ENCODE measurements around the gene KIZ. TPM values are rescaled to one million over a fixed set of nuclear protein-coding genes. Genes with fewer than 3 reads are reported as not detected.

KIZ gene
- total and polyA plus RNA-seq, 2 of the 4 experiments (the other 2 are of a cell fraction): 9.9 to 14.0 TPM

DNA sequence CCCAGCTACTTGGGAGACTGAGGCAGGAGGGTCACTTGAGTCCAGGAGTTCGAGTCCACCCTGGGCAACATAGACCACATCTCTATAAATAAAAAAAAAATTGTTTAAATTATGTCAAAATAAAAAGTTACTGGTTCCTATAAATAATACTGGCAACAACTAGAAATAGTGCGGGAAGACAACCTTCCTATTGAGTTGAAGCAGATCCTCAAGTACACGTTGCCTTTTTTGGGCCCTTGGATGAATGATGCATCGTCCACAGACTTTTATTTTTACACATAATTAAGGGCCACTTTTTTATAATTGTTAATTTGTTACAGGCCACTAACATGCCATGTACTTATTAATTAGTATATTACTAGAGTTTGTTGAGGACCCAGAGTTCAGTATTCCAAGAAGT, 31.1 kb downstream of the KIZ start:
- BruUV-seq (replicated peaks): no TSS peak

More for the DNA sequence above, 31.1 kb downstream of the KIZ start:
- no peak for DNase-seq
- Histone ChIP-seq H3K4ac (ENCODE audit: low read depth, low read length) (no peak overlapping the region), H2BK5ac (ENCODE audit: low read depth, low read length, poor library complexity, severe bottlenecking) (peak overlapping the region; percentile 38), H2AK5ac (ENCODE audit: low read depth, low read length) (no peak overlapping the region), H3K4me2 (ENCODE audit: low read depth, low read length) (no peak overlapping the region), H3K36me3 (ENCODE audit: control insufficient read depth, insufficient read depth, low read length) (peaks cover 2% of the 10 kb centered on the region), H4K91ac (ENCODE audit: insufficient read depth, low read depth, low read length) (no peak overlapping the region), H3K56ac (ENCODE audit: extremely low read depth, insufficient read depth, low read length) (no peak overlapping the region), H3K9me3 (ENCODE audit: control insufficient read depth, insufficient read depth, low read length) (no peaks in the 10 kb centered on the region), H3K18ac (ENCODE audit: low read depth, low read length) (no peak overlapping the region; the same call in 1 of the 2 replicates), H2BK20ac (ENCODE audit: low read depth, low read length) (no peak overlapping the region), H4K5ac (ENCODE audit: low read depth, low read length) (no peak overlapping the region), H3K4me3 (ENCODE audit: insufficient read depth, low read depth, low read length) (no peak overlapping the region), H3K9ac (ENCODE audit: low read depth, low read length) (no peak overlapping the region), H4K20me1 (ENCODE audit: insufficient read depth, low read length) (no peaks in the 10 kb centered on the region), H2AK9ac (replicated peaks; ENCODE audit: low read depth, low read length, poor library complexity) (no peak overlapping the region), H3K4me1 (ENCODE audit: control insufficient read depth, insufficient read depth, low read length) (peaks cover 6% of the 10 kb centered on the region), H3K79me1 (ENCODE audit: low read depth in 1 of 2, low read length in 2 of 2) (no peaks in the 10 kb centered on the region), H3K27ac (ENCODE audit: insufficient read depth, low read length) (no peak overlapping the region), H3K23ac (ENCODE audit: low read depth, low read length) (no peak overlapping the region), H2AFZ (replicated peaks; ENCODE audit: low read length, poor library complexity) (no peak overlapping the region), H3K14ac (replicated peaks; ENCODE audit: low read depth, low read length) (no peak overlapping the region), H3K27me3 (ENCODE audit: control insufficient read depth, insufficient read depth, low read length) (no peaks in the 10 kb centered on the region), H2BK15ac (ENCODE audit: low read depth, low read length) (no peak overlapping the region), H4K8ac (ENCODE audit: low read depth in 2 of 2, low read length in 2 of 2) (no peak overlapping the region), H2BK120ac (ENCODE audit: low read depth, low read length) (no peak overlapping the region), H3K9me1 (ENCODE audit: insufficient read depth, low read length) (peaks cover 9% of the 10 kb centered on the region)
- no CpG with 5 or more reads among the region's 4 CpGs for WGBS, 2 experiments (ENCODE audit: extremely low coverage in 2 of 2, insufficient read length in 1 of 2)
- ChIA-PET CTCF (interaction anchor here (0.6 kb wide), 1 partner anchor 59 kb away, joined by 3 read pairs; no protein-coding TSS in a partner anchor), POLR2A (ENCODE audit: unreplicated experiment) (no interaction called here)
- ATAC-seq (ENCODE audit: low read depth): no peak
- TF ChIP-seq FOS (IDR thresholded peaks at IDR 0.05; ENCODE audit: low read depth, low read length): no peak
- in situ Hi-C loops (cut with MboI; ENCODE audit: low sequenced_read_pairs): no loop called here
- intact Hi-C loops (cut with micrococcal nuclease): no loop called here
- dilution Hi-C loops (cut with HindIII; ENCODE audit: low sequenced_read_pairs, unreplicated experiment): no loop called here

Data from IMR-90 (cell line).